SJCRH30 (cell line): ENCODE data around the gene FGF19. TPM values are rescaled to one million over a fixed set of nuclear protein-coding genes. Genes with fewer than 3 reads are reported as not detected.
"Not testable (repeated sequence)": the region's sequence is repeated elsewhere in the genome, so short reads cannot be mapped to it uniquely, and the experiment has no call there.

ENCODE experiments used
- DNase-seq, 2 experiments: peaks; one replicate each; pipeline ENCODE4 v3.0.0-alpha.2; 2015 to 2020
- H3K27ac ChIP-seq: fragments of 250-450 bp; sonication (Bioruptor Pico); 2 replicates; pipeline ENCODE4 v1.5.1; 2020; ENCODE audit warnings: mild to moderate bottlenecking, moderate library complexity
- H3K27me3 ChIP-seq: fragments of 250-450 bp; sonication (Bioruptor Pico); 2 replicates; pipeline ENCODE4 v1.5.1; 2020; ENCODE audit warnings: mild to moderate bottlenecking, moderate library complexity
- H3K36me3 ChIP-seq: fragments of 250-450 bp; sonication (Bioruptor Pico); 2 replicates; pipeline ENCODE4 v1.5.1; 2020; ENCODE audit warnings: mild to moderate bottlenecking, moderate library complexity
- H3K4me1 ChIP-seq: fragments of 250-450 bp; sonication (Bioruptor Pico); 2 replicates; pipeline ENCODE4 v1.5.1; 2020; ENCODE audit warnings: mild to moderate bottlenecking, moderate library complexity
- H3K4me3 ChIP-seq: fragments of 250-450 bp; sonication (Bioruptor Pico); 2 replicates; pipeline ENCODE4 v1.5.1; 2020; ENCODE audit warnings: mild to moderate bottlenecking, moderate library complexity
- H3K9me3 ChIP-seq: fragments of 250-450 bp; sonication (Bioruptor Pico); replicated peaks from 2 replicates; pipeline ENCODE4 v1.5.1; 2020; ENCODE audit warnings: mild to moderate bottlenecking, moderate library complexity
- total RNA-seq: library from RNA; depleted of rRNA; stranded (reverse); fragments of >200 nt; shearing (Covaris generic); gene quantifications from 2 replicates; pipeline ENCODE4 v1.2.3, GENCODE V29; 2014

The FGF19 gene
- total RNA-seq, 1 experiment from 2014 or later, result not detected

DNA sequence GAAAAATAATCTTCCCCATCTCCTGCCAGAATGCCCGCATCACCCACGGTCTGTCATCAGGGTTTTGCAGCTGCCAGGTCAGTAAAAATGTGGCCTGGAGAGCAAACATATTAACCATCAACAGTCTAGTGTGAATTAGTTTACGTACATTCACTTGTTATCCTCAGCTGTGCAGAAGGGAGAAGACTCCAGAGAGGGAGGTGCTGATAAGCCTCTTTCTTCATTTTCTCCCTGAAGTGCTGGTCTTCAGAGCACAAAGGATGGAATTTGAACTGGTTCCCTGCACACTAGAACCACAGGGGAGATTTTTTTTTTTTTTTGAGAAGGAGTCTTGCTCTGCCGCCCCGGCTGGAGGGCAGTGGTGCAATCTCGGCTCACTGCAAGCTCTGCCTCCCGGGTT is 8.2 kb downstream of the FGF19 start:
- Histone ChIP-seq H3K4me1 (peaks cover 18% of the 10 kb centered on the region), H3K4me3 (no peak overlapping the region), H3K27me3 (peaks cover 7% of the 10 kb centered on the region; the same call in 1 of the 2 replicates), H3K27ac (no peak overlapping the region), H3K36me3 (no peaks in the 10 kb centered on the region), H3K9me3 (no peaks in the 10 kb centered on the region)
- DNase-seq, result no peak

DNA sequence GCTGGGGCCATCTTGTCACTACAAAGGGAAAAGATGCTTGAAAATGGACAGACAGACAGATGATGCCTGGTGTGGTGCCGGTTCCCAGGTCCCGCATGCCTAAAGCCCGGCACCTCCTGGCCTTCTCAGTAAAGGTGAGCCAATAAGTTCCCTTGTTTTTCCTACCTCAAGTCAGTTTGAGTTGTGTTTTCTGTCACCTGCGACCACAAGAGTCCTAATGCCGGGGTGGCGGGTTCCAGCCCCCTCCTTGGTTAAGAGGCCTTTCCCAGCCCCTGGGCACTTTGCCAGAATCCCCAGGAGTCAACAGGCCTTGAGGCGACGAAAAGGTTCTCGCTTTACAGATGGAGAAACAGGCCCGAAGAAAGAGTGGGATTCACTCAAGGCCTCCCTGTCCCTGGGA is 9.0 kb downstream of the FGF19 start:
- H3K9me3 ChIP-seq, result no peaks in the 10 kb centered on the region
- H3K4me1 ChIP-seq, result peaks cover 13% of the 10 kb centered on the region
- no peak overlapping the region for H3K4me3 ChIP-seq
- DNase-seq, result peak in 1 of 2 experiments; percentile 46
- peaks cover 7% of the 10 kb centered on the region; the same call in 1 of the 2 replicates for H3K27me3 ChIP-seq
- no peak overlapping the region for H3K27ac ChIP-seq
- H3K36me3 ChIP-seq, result no peaks in the 10 kb centered on the region

DNA sequence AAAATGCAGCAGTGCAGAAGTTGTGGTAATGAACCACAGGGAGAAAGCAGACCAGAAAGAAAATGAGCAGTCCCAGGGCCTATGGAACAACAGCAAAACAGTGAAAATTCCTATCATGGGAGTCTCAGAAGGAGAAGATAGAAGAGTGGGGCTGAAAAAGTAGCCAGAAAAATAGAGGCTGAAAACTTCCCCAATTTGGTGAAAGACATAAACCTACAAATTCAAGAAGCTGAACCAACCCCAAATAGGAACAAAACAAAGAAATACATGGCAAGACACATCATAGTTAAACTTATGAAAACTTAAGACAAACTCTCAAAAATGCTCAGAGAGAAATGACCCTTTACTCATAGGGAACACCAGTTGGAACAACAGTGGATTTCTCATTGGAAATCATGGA is 11.4 kb downstream of the FGF19 start:
- peaks cover 10% of the 10 kb centered on the region for H3K4me1 ChIP-seq
- H3K4me3 ChIP-seq, result no peak overlapping the region
- H3K36me3 ChIP-seq, result no peaks in the 10 kb centered on the region
- DNase-seq, result no peak
- H3K9me3 ChIP-seq, result no peaks in the 10 kb centered on the region
- H3K27me3 ChIP-seq, result peaks cover 7% of the 10 kb centered on the region; the same call in 1 of the 2 replicates
- no peak overlapping the region for H3K27ac ChIP-seq

DNA sequence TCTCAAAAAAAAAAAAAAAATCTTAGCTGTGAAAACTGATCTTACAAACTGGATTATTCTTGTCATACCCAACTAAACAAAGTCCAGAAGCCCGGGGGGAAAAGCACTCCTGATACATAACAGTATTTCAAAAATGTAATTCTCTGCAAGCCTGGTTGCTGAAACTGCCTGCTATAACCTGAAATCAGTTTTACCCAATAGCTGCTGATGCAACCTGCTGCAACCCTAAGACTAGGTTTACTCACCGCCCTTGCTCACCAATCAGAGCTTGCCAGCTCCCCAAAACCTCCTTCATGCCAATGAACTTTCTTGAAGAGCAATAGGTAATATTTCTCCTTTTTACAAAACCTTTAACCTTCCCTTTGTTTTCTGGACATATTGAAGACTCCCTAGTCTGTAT is 12.4 kb downstream of the FGF19 start:
- Histone ChIP-seq H3K27ac (no peak overlapping the region), H3K4me3 (no peak overlapping the region), H3K27me3 (peaks cover 7% of the 10 kb centered on the region; the same call in 1 of the 2 replicates), H3K9me3 (no peaks in the 10 kb centered on the region), H3K36me3 (no peaks in the 10 kb centered on the region), H3K4me1 (peaks cover under 1% of the 10 kb centered on the region; the same call in 1 of the 2 replicates)
- DNase-seq, result no peak

DNA sequence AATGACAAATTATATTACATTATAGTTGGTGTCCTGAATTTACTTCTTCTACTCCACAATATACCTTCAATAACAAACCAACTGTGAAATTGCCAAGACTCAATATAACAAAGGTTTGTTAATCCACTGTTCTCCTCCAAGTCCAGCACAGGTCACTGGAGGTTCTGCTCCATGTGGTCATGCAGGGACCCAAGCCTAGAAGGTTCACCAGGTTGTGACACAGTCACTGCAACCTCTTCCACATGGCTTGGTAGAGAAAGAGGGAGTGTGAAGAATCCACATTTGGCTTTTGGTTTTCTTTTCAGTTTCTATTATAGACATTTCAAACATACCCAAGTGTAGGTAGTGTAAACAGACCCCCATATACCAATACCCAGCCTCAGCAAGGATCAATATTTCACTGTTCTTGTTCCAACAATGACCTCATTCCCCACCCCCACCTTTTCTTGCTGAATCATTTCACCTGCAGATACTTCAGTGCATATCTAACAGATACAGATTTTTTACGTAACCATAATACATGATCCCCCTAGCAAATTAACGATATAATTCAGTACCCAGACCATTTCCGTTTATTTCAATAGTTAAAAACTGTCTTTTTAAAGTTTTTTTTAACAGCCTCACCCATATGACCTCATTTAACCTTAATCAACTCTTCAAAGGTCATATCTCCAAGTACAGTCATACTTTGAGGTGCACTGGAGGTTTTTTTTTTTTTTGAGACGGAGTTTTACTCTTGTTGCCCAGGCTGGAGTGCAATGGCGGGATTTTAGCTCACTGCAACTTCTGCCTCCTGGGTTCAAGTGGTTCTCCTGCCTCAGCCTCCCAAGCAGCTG is 14.1 kb downstream of the FGF19 start:
- no peak for DNase-seq
- Histone ChIP-seq H3K9me3 (no peaks in the 10 kb centered on the region), H3K4me1 (no peaks in the 10 kb centered on the region), H3K4me3 (no peak overlapping the region), H3K27ac (no peak overlapping the region), H3K36me3 (no peaks in the 10 kb centered on the region), H3K27me3 (peaks cover 3% of the 10 kb centered on the region; the same call in 1 of the 2 replicates)

DNA sequence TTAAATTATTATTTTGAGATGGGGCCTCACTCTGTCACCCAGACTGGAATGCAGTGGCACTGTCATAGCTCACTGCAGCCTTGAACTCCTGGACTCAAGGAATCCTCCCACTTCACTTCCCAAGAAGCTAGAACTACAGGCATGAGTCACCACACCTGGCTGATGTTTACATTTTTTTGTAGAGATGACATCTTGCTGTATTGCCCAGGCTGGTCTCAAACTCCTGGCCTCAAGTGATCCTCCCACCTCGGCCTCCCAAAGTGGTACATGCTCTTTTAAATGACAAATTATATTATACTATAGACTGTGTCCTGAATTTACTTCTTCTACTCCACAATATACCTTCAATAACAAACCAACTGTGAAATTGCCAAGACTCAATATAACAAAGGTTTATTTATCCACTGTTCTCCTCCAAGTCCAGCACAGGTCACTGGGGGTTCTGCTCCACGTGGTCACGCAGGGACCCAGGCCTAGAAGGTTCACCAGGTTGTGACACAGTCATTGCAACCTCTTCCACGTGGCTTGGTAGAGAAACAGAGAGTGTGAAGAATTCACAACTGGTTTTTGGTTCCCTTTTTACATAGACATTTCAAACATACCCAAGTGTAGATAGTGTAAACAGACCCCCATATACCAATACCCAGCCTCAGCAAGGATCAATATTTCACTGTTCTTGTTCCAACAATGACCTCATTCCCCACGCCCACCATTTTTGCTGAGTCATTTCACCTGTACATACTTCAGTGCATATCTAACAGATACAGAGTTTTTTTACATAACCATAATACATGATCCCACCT is 15.7 kb downstream of the FGF19 start:
- not testable (repeated sequence) for H3K9me3 ChIP-seq, H3K36me3 ChIP-seq, H3K27me3 ChIP-seq, H3K4me3 ChIP-seq, H3K27ac ChIP-seq, DNase-seq, H3K4me1 ChIP-seq

DNA sequence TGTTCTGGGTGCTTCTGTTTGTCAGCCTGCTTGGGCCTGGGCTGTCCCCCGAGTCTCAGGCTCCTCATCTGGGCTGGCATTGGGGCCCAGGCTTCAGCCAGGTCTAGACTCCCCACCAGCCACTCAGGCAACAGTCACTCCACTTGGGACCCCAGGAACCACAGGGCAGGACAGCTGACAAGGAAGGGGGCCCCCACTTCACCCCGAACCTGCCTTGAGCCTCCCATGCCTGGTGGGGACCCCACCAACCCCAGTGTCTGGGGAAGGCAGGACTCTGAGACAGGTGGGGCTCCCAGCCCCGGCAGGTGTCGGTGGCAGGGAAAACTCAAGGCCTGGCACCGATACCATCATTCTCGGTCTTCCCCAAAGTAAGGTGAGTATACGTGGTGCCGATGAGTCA is 17.0 kb downstream of the FGF19 start:
- DNase-seq, result no peak
- Histone ChIP-seq H3K27me3 (no peaks in the 10 kb centered on the region), H3K27ac (no peak overlapping the region), H3K4me1 (no peaks in the 10 kb centered on the region), H3K36me3 (no peaks in the 10 kb centered on the region), H3K4me3 (no peak overlapping the region), H3K9me3 (no peaks in the 10 kb centered on the region)

DNA sequence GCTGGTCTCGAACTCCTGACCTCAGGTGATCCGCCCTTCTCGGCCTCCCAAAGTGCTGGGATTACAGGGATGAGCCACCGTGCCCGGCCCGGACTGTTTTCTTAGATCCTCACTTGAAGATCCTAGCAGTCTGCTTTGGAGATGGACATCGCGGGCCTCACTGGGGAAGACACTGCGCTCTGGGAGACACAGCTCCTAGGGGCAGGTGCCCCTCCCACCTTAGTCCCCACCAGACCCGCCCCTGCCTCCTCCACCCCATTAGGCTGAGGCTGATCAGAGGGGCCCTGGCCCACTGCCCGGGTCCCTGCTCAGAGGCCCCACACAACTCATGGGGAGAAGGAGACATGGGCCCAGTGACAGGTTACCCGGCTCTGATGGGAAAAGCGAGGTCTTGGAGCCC is 17.4 kb downstream of the FGF19 start:
- Histone ChIP-seq H3K4me1 (no peaks in the 10 kb centered on the region), H3K36me3 (no peaks in the 10 kb centered on the region), H3K27ac (no peak overlapping the region), H3K9me3 (no peaks in the 10 kb centered on the region), H3K27me3 (no peaks in the 10 kb centered on the region), H3K4me3 (no peak overlapping the region)
- no peak for DNase-seq

DNA sequence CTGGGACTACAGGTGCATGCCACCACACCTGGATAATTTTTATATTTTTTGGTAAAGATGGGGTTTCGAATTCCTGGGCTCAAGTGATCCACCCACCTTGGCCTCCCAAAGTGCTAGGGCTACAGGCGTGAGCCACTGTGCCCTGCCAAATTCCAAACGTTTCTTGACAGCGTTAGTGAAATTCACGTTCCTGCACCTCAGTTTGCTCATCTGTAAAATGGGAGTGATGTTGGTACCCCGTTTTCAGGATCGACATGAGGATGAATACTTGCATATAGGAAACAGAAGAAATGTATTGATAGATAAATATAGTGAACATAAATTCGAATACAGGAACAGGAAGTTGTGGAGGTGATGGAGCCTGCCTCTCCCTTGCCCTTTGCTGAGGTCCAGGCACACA is 18.5 kb downstream of the FGF19 start:
- H3K4me3 ChIP-seq, result no peak overlapping the region
- H3K27ac ChIP-seq, result no peak overlapping the region
- no peaks in the 10 kb centered on the region for H3K27me3 ChIP-seq
- H3K9me3 ChIP-seq, result no peaks in the 10 kb centered on the region
- H3K4me1 ChIP-seq, result no peaks in the 10 kb centered on the region
- H3K36me3 ChIP-seq, result no peaks in the 10 kb centered on the region
- DNase-seq, result no peak

DNA sequence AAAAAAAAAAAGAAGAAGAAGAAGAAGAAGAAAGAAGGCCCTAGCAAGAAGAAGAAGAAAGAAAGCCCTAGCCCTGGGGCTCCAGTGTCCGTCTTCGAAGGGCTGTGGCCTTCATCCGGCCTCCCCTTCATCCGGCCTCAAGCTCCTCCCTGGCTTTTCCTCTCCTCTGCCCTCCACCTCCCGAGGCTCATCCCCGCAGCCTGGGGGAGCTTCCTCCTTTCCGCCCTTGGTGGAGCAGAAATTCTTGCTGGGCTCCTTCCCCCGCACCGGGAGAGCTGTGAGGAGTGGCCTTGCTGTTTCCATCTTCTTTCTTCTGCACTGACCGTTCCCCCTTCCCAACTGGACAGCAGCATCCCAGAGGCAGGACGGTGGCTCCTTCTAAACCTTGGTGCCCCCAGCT is 19.2 kb downstream of the FGF19 start:
- Histone ChIP-seq H3K27ac (no peak overlapping the region), H3K4me3 (no peak overlapping the region), H3K27me3 (no peaks in the 10 kb centered on the region), H3K36me3 (no peaks in the 10 kb centered on the region), H3K4me1 (no peaks in the 10 kb centered on the region), H3K9me3 (no peaks in the 10 kb centered on the region)
- DNase-seq, result no peak

DNA sequence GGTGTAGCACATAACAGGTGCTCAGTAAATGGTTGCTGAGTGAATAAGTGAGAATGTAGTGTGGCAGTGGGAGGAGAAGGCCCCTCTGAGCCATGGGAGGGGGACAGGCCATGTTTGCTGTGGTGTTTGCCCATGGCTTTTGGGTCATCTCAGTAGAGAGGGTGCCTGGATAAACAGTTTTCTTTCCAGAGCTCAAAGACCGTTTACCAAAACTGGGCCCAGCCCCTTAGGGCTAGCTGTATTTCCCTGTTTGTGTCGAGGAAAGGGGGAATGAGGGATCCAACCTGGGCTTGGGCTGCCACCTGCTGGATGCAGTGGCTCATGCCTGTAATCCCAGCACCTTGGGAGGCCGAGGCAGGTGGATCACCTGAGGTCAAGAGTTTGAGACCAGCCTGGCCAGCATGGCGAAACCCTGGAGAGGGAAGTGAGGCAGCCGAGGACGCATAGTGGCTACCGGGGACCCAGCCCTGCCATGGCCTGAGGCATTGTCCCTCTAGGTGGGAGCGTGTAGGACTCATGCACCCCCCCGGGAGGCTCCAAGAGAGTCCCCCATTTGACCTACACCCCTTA is 20.0 kb downstream of the FGF19 start:
- no peaks in the 10 kb centered on the region for H3K9me3 ChIP-seq
- H3K27me3 ChIP-seq, result no peaks in the 10 kb centered on the region
- H3K4me3 ChIP-seq, result no peak overlapping the region
- no peaks in the 10 kb centered on the region for H3K4me1 ChIP-seq
- no peaks in the 10 kb centered on the region for H3K36me3 ChIP-seq
- peak in 1 of 2 experiments; percentile 51 for DNase-seq
- no peak overlapping the region for H3K27ac ChIP-seq

DNA sequence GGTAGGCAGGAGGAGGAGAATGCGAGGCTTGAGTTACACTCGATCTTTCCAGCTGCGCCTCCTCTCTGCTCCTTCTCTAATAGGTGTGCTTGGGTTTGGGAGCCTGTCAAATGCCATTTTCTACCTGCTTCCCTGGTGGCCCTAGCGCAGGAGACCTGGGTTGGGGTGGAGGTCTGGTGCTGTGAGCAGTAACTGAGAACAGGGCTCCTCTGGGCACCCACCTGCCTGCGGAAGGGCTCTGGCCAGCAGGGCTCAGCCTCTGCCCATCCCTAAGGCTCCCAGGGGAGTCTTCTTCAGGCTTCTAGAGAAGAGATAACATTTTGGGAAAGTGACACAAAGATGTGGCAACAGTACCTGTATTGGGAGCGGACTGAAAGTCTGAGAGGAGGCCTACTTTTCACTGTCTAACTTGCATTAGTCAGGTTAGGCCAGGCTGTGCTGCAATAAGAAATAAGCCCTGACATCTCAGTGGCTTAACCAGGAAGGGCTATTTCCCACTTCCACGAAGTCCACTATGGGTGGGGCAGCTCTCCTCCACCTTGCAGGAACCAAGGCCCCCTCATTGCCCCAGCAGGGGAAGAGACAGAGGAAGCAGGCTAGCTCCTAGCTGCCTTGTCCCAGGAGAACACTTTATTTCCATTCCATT is 21.0 kb downstream of the FGF19 start:
- Histone ChIP-seq H3K36me3 (no peaks in the 10 kb centered on the region), H3K27ac (no peak overlapping the region), H3K4me3 (no peak overlapping the region), H3K9me3 (no peaks in the 10 kb centered on the region), H3K4me1 (no peaks in the 10 kb centered on the region), H3K27me3 (no peaks in the 10 kb centered on the region)
- no peak for DNase-seq

DNA sequence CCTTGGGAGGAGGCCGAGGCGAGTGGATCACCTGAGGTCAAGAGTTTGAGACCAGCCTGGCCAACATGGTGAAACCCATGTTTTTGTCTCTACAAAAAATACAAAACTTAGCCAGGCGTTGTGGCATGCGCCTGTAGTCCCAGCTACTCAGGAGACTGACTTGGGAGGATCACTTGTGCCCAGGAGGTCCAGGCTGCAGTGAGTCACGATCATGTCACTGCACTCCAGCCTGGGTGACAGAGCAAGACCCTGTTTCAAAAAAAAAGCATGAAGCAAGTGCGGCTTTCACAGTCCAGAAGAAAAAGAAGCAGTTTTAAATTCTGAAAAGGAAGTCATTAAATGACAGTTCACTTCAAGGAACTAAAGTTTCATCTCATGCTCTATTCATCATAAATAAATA is 21.6 kb downstream of the FGF19 start:
- no peaks in the 10 kb centered on the region for H3K4me1 ChIP-seq
- no peaks in the 10 kb centered on the region for H3K9me3 ChIP-seq
- no peaks in the 10 kb centered on the region for H3K27me3 ChIP-seq
- no peak for DNase-seq
- H3K27ac ChIP-seq, result no peak overlapping the region
- no peaks in the 10 kb centered on the region for H3K36me3 ChIP-seq
- no peak overlapping the region for H3K4me3 ChIP-seq

DNA sequence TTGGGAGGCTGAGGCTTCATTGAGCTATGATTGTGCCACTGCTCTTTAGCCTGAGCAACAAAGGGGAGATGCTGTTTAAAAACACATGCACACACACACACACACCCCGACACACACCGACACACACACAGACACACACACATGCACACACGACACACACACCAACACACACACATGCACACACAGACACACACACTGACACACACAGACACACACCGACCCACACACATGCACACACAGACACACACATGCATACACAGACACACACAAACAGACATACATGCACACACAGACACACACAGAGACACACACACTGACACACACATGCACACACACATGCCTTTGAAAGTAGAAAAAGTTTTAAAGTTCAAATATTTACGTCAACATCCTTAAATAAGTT is 23.1 kb downstream of the FGF19 start:
- Histone ChIP-seq H3K27me3 (no peaks in the 10 kb centered on the region), H3K4me1 (no peaks in the 10 kb centered on the region), H3K9me3 (no peaks in the 10 kb centered on the region), H3K4me3 (no peak overlapping the region), H3K27ac (no peak overlapping the region), H3K36me3 (no peaks in the 10 kb centered on the region)
- no peak for DNase-seq

DNA sequence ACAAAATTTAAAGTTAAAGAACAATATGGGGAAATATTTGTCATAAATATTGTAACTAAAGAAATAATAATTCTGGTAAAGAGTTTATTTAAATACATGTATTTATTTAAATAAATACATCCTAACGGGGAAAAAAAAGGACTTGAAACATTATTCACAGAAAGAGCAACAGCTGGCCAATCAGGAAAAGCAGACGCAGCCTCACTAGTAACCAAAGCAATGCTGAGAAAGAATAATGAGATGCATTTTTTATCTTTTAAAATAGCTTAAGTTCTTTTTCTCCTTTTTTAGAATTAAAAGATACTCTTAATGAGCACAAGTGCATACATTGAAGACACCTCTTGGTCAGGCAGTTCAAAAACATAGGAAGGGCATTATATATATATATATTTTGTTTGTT is 26.1 kb downstream of the FGF19 start:
- Histone ChIP-seq H3K4me3 (no peak overlapping the region), H3K27ac (no peak overlapping the region), H3K36me3 (no peaks in the 10 kb centered on the region), H3K4me1 (no peaks in the 10 kb centered on the region; the same call in 1 of the 2 replicates), H3K9me3 (no peaks in the 10 kb centered on the region), H3K27me3 (no peaks in the 10 kb centered on the region)
- no peak for DNase-seq
